ENCODE measurements around the gene TMPRSS7. TPM values are rescaled to one million over a fixed set of nuclear protein-coding genes. Genes with fewer than 3 reads are reported as not detected.

Gene TMPRSS7
- total RNA-seq, 2 donors from 2014 or later = not detected

GRCh38 chr3:112002096-112002971 is 32.2 kb upstream of the TMPRSS7 start:
- H3K4me1 Mint-ChIP-seq = peaks cover 14% of the 10 kb centered on the region

GRCh38 chr3:112003321-112004080 is 31.0 kb upstream of the TMPRSS7 start:
- H3K9ac ChIP-seq (ENCODE audit: extremely low read depth, low read length, poor library complexity, severe bottlenecking) = no peak overlapping the region
- Mint-ChIP-seq H3K36me3 (ENCODE audit: low read depth) (no peaks in the 10 kb centered on the region), H3K4me1 (peaks cover 17% of the 10 kb centered on the region), H3K9me3 (no peaks in the 10 kb centered on the region), H3K27me3 (ENCODE audit: insufficient read depth) (peaks cover 28% of the 10 kb centered on the region), H3K4me3 (no peak overlapping the region), H3K27ac (no peak overlapping the region)
- TF ChIP-seq CTCF (conservative IDR thresholded peaks at IDR 0.05) = no peak
- peaks cover 10% of the 10 kb centered on the region for H3K27me3 ChIP-seq (ENCODE audit: control insufficient read depth, insufficient read depth, low read length, poor library complexity, severe bottlenecking)
- 94 to 95% methylated on average over 2 to 4 of the region's 4 CpGs for WGBS, 2 experiments (ENCODE audit: insufficient coverage in 1 of 2, insufficient read length in 1 of 2)
- no peak for DNase-seq
- H3K9me3 ChIP-seq (ENCODE audit: control insufficient read depth, low read length) = no peaks in the 10 kb centered on the region
- H3K4me1 ChIP-seq (ENCODE audit: control insufficient read depth, insufficient read depth, low read length) = peaks cover 5% of the 10 kb centered on the region
- no peak overlapping the region for H3K4me3 ChIP-seq (ENCODE audit: low read length)
- no peak overlapping the region for H3K27ac ChIP-seq (ENCODE audit: low read depth, low read length)
- H3K36me3 ChIP-seq (ENCODE audit: control insufficient read depth, insufficient read depth, low read length) = no peaks in the 10 kb centered on the region

More at GRCh38 chr3:112002096-112002971, 32.2 kb upstream of the TMPRSS7 start:
- Mint-ChIP-seq H3K9me3 (no peaks in the 10 kb centered on the region), H3K36me3 (ENCODE audit: low read depth) (no peaks in the 10 kb centered on the region), H3K27ac (no peak overlapping the region), H3K27me3 (ENCODE audit: insufficient read depth) (peaks cover 35% of the 10 kb centered on the region), H3K4me3 (no peak overlapping the region)
- no peak for TF ChIP-seq CTCF (conservative IDR thresholded peaks at IDR 0.05)
- no peak overlapping the region for H3K4me3 ChIP-seq (ENCODE audit: low read length)
- H3K27me3 ChIP-seq (ENCODE audit: control insufficient read depth, insufficient read depth, low read length, poor library complexity, severe bottlenecking) = peaks cover 10% of the 10 kb centered on the region
- H3K9ac ChIP-seq (ENCODE audit: extremely low read depth, low read length, poor library complexity, severe bottlenecking) = no peak overlapping the region
- H3K27ac ChIP-seq (ENCODE audit: low read depth, low read length) = no peak overlapping the region
- no peaks in the 10 kb centered on the region for H3K9me3 ChIP-seq (ENCODE audit: control insufficient read depth, low read length)
- H3K4me1 ChIP-seq (ENCODE audit: control insufficient read depth, insufficient read depth, low read length) = peaks cover 6% of the 10 kb centered on the region
- WGBS, 2 experiments (ENCODE audit: insufficient coverage in 1 of 2, insufficient read length in 1 of 2) = 79 to 81% methylated on average over 6 to 7 of the region's 8 CpGs
- no peak for DNase-seq
- no peaks in the 10 kb centered on the region for H3K36me3 ChIP-seq (ENCODE audit: control insufficient read depth, insufficient read depth, low read length)

GRCh38 chr3:112004187-112004586 is 30.3 kb upstream of the TMPRSS7 start:
- 84 to 100% methylated on average over 1 to 2 of the region's 2 CpGs for WGBS, 2 experiments (ENCODE audit: insufficient coverage in 1 of 2, insufficient read length in 1 of 2)
- Mint-ChIP-seq H3K9me3 (no peaks in the 10 kb centered on the region), H3K27me3 (ENCODE audit: insufficient read depth) (peaks cover 22% of the 10 kb centered on the region), H3K36me3 (ENCODE audit: low read depth) (no peaks in the 10 kb centered on the region), H3K4me3 (no peak overlapping the region), H3K27ac (no peak overlapping the region), H3K4me1 (peaks cover 15% of the 10 kb centered on the region)
- Histone ChIP-seq H3K27me3 (ENCODE audit: control insufficient read depth, insufficient read depth, low read length, poor library complexity, severe bottlenecking) (peaks cover 8% of the 10 kb centered on the region), H3K4me3 (ENCODE audit: low read length) (no peak overlapping the region), H3K4me1 (ENCODE audit: control insufficient read depth, insufficient read depth, low read length) (peaks cover 3% of the 10 kb centered on the region), H3K9me3 (ENCODE audit: control insufficient read depth, low read length) (no peaks in the 10 kb centered on the region), H3K27ac (ENCODE audit: low read depth, low read length) (no peak overlapping the region), H3K9ac (ENCODE audit: extremely low read depth, low read length, poor library complexity, severe bottlenecking) (no peak overlapping the region), H3K36me3 (ENCODE audit: control insufficient read depth, insufficient read depth, low read length) (no peaks in the 10 kb centered on the region)
- no peak for DNase-seq
- no peak for TF ChIP-seq CTCF (conservative IDR thresholded peaks at IDR 0.05)

Data from endodermal cell (in vitro differentiated cells).